Measurements from ENCODE around the gene TGFBR3.

DNA sequence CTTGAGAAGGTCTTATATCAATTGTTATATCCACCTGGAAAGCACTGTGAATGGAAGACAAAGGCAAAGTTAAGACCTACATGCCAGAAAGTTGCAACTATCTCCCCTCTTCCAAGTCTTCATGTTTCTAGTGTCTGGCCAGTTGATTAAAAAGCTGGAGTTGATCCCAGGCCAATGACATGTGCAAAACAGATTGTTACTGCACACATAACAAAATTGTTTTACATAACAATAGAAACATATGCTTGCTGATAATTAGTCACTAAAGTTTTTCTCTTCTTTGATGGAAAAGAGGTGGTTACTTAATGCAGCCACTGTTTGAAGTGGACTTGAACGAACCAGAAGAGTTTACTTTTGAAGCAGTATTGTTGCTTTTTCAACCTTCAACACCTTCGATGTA is 158.2 kb downstream of the TGFBR3 start:
- TF ChIP-seq CTCF (conservative IDR thresholded peaks at IDR 0.05 in 1 of 2, IDR thresholded peaks at IDR 0.05 in 1 of 2; ENCODE audit: extremely low read depth in 1 of 2, insufficient read depth in 1 of 2, low read depth in 1 of 2, low read length in 2 of 2): no peak
- no peak for TF ChIP-seq EZH2 (IDR thresholded peaks at IDR 0.05; ENCODE audit: borderline replicate concordance, low read length)

Measured in mammary epithelial cell (primary cell).